Umbilical cord (tissue), 2 donors: ENCODE data around the gene POLR3A. TPM values are rescaled to one million over a fixed set of nuclear protein-coding genes. Genes with fewer than 3 reads are reported as not detected.

Experiments used
- DNase-seq: peaks from one replicate; pipeline ENCODE4 v3.0.0-alpha.2; 2015; ENCODE audit warnings: low spot score
- total RNA-seq: library from RNA; depleted of rRNA; stranded (reverse); fragments of >200 nt; gene quantifications from one replicate; pipeline ENCODE4 v1.2.3, GENCODE V29; 2014; ENCODE audit warnings: low replicate concordance; ENCODE audit not compliant: insufficient read depth

The POLR3A gene
- total RNA-seq, 1 donor from 2014 or later = 18.3 TPM

GRCh38 chr10:77946084-77946483 is 83.2 kb downstream of the POLR3A start:
- peak; percentile 23 for DNase-seq

GRCh38 chr10:77944519-77944918 is 84.8 kb downstream of the POLR3A start:
- no peak for DNase-seq

- DNase-seq = peak; percentile 65
These were observed 86.0 kb downstream of the POLR3A start for GRCh38 chr10:77943121-77943901.

GRCh38 chr10:77941790-77942189 is 87.5 kb downstream of the POLR3A start:
- DNase-seq = no peak

- peak; percentile 28 for DNase-seq
These were observed 88.7 kb downstream of the POLR3A start for GRCh38 chr10:77940627-77941026.

- DNase-seq = no peak
These were observed 89.1 kb downstream of the POLR3A start for GRCh38 chr10:77940225-77940624.

- peak; percentile 59 for DNase-seq
These were observed 89.7 kb downstream of the POLR3A start for GRCh38 chr10:77939561-77940001.

GRCh38 chr10:77936697-77937567 is 92.4 kb downstream of the POLR3A start:
- no peak for DNase-seq

- no peak for DNase-seq
These were observed 97.1 kb downstream of the POLR3A start for GRCh38 chr10:77932016-77932715.

- DNase-seq = peak; percentile 42
These were observed 101.7 kb downstream of the POLR3A start for GRCh38 chr10:77927402-77928246.

GRCh38 chr10:77926566-77927401 is 102.5 kb downstream of the POLR3A start, which contains the start of gene DLG5:
Gene DLG5 (minus strand): TSS chr10:77926755. CDS start chr10:77926520, 235 bp downstream.
- DNase-seq = peak; percentile 81

- peak; percentile 32 for DNase-seq
These were observed 103.3 kb downstream of the POLR3A start for GRCh38 chr10:77925795-77926565.

GRCh38 chr10:77925410-77925794 is 103.9 kb downstream of the POLR3A start:
- DNase-seq = peak; percentile 69

- DNase-seq = no peak
These were observed 106.6 kb downstream of the POLR3A start for GRCh38 chr10:77922566-77923179.

- no peak for DNase-seq
These were observed 107.3 kb downstream of the POLR3A start for GRCh38 chr10:77922055-77922454.

GRCh38 chr10:77921395-77921794 is 107.9 kb downstream of the POLR3A start:
- no peak for DNase-seq

- no peak for DNase-seq
These were observed 108.8 kb downstream of the POLR3A start for GRCh38 chr10:77920495-77920894.

- DNase-seq = no peak
These were observed 109.6 kb downstream of the POLR3A start for GRCh38 chr10:77919713-77920108.
